ENCODE data around the gene AFTPH. TPM values are rescaled to one million over a fixed set of nuclear protein-coding genes. Genes with fewer than 3 reads are reported as not detected.
A peak's percentile ranks its signal among the peaks of the same experiment; 100 is the strongest.

The AFTPH gene, protein sequence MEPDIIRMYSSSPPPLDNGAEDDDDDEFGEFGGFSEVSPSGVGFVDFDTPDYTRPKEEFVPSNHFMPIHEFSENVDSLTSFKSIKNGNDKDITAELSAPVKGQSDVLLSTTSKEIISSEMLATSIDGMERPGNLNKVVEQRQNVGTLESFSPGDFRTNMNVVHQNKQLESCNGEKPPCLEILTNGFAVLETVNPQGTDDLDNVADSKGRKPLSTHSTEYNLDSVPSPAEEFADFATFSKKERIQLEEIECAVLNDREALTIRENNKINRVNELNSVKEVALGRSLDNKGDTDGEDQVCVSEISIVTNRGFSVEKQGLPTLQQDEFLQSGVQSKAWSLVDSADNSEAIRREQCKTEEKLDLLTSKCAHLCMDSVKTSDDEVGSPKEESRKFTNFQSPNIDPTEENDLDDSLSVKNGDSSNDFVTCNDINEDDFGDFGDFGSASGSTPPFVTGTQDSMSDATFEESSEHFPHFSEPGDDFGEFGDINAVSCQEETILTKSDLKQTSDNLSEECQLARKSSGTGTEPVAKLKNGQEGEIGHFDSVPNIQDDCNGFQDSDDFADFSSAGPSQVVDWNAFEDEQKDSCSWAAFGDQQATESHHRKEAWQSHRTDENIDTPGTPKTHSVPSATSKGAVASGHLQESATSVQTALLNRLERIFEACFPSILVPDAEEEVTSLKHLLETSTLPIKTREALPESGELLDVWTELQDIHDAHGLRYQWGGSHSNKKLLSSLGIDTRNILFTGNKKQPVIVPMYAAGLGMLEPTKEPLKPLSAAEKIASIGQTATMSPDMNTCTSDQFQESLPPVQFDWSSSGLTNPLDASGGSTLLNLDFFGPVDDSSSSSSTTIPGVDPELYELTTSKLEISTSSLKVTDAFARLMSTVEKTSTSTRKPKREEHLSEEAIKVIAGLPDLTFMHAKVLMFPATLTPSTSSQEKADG
- 19.7 TPM for polyA plus RNA-seq (2012; ENCODE audit: insufficient read depth, insufficient read length)

DNA sequence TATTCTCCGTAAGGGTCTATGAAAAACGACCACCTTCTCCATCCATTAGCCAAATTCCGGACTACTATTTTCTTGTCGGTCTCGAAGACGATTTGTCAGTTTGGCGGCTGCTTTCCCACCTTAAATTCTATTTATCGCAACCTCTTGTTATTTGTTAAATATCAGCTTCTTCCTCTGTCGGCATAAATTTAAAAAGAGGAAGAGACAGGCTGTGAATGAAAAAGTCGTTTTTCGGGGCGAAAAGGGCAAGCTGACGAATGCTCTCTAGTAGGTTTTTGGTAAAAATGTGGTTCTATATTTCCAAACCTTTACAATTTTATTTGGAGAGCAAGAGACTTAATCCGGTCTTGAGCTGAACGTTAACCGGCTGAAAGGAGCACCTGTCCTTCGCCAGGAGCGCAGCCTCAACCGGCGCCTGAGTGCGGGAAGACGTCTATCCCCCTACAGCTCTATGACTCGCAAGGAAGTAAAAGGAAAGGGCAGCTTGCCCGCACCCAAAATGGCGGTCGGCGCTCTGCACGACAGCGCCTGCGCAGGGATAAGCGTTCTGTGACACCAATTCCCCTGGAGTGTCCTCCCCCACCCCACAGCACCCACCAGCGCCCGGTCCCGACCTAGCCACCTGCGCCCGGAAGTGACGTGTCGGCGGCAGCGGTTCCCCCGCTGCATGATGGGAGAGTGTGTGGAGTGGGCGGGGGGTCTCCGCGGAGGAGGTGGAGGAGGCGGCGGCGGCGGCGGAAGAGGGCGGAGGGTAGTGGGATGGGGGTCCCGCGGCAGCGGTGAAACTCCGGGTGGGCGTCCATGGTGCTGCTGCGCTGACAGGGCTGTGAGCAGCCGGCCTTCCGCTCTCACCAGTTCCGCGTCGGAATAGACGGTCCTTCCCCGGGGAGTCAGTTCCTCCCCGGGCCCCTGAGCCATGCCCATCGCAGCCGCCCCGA is at the start of gene AFTPH:
TSS of gene AFTPH (plus strand) at position 663 of the 938 bp plus-strand sequence. CDS start 27,147 bp downstream, outside the sequence.
- peak within 1 kb of the TSS; percentile 80 for H3K4me3 ChIP-seq (ENCODE audit: low read length)
- DNase-seq (ENCODE audit: low read depth, low spot score) = peak; percentile 98

DNA sequence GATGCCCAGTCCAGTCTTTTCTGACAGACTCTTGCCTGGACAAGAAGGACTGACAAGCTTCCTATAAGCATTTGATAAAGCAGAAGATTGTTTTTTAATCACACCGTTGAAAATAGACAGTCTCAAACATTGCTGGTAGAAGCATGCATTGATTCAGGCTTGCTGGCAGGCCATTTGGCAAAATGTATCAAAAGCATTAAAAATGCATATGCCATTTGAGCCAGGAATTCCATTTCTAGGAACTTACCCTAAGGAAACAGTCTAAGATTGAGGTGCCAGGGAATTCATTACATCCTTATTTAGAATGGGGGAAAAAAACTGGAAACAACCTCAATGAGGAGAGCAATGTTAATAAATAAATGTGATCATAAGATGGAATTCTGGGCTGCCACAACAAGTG is 49.5 kb upstream of the AFTPH start:
- no peak for DNase-seq (ENCODE audit: low read depth, low spot score)
- no peak overlapping the region for H3K4me3 ChIP-seq (ENCODE audit: low read length)

DNA sequence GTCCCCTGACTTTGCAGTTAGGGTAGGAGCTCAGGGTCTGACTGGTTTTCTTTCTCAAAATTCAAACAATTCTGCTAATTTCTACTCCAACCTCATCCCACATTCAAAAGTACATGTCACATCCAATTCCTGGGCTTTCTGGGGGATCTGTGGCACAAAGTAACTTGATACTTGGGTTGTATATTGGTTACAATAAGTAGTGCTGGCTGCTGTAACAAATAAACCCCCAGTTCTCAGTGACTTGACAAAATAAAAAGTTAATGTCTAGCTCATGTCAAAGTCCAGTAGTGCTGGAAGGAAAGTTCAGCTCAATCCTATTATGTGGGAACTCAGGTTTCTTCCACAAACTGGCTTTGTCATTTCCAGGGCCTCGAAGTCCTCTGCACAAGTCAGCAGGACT is 47.1 kb upstream of the AFTPH start:
- no peak for DNase-seq (ENCODE audit: low read depth, low spot score)
- no peak overlapping the region for H3K4me3 ChIP-seq (ENCODE audit: low read length)

DNA sequence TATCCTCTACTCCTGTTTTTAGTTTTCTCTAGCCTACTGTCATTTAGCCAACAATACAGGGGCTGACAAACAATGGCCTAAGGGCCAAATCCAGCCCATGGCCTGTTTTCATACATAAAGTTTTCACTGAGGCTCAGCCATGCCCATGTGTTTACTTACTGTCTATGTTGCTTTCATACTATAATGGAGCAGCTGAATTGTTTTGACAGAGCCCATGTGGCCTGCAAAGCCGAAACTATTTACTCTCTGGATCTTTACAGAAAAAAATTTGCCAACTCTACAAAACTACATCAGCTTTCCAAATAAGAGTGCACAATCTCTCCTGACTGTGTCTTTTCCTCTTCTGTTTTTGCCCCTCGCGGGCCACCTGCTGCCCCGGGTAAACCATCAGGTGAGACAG is 46.1 kb upstream of the AFTPH start:
- no peak for DNase-seq (ENCODE audit: low read depth, low spot score)
- H3K4me3 ChIP-seq (ENCODE audit: low read length) = no peak overlapping the region

DNA sequence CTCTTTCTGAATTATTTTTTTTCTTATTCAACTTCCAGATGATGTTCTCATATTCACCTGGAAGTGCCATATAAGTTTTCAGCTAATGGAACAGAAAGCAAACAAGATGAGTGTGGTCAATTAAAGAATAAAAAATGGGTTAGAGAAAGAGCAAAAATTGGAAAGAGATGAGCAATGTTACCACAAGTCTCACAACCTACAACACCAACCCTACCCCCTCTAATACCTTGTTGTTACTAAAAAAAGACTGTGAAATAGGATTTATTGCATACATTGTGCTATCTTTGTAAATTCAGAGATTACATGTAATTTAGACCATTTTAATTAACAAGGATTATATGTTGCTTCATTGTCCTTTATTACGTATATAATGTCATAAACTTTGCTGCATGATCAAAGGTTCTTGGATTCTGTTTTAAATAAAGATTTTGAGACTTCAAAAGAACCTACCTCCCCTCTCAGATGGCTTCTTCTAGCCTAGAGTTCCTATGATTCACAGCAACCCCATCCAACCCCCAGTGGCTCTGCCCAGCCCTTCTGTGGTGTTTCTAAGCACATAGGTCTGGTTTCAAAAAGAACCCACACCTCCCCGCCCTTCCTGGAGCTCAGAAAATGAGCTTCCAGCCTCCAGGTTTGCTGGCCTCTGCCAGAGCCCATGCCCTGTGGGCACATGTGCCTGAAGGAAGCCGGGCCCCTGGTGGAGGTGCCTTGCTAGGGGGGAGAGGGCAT is 45.5 kb upstream of the AFTPH start:
- no peak overlapping the region for H3K4me3 ChIP-seq (ENCODE audit: low read length)
- DNase-seq (ENCODE audit: low read depth, low spot score) = no peak

DNA sequence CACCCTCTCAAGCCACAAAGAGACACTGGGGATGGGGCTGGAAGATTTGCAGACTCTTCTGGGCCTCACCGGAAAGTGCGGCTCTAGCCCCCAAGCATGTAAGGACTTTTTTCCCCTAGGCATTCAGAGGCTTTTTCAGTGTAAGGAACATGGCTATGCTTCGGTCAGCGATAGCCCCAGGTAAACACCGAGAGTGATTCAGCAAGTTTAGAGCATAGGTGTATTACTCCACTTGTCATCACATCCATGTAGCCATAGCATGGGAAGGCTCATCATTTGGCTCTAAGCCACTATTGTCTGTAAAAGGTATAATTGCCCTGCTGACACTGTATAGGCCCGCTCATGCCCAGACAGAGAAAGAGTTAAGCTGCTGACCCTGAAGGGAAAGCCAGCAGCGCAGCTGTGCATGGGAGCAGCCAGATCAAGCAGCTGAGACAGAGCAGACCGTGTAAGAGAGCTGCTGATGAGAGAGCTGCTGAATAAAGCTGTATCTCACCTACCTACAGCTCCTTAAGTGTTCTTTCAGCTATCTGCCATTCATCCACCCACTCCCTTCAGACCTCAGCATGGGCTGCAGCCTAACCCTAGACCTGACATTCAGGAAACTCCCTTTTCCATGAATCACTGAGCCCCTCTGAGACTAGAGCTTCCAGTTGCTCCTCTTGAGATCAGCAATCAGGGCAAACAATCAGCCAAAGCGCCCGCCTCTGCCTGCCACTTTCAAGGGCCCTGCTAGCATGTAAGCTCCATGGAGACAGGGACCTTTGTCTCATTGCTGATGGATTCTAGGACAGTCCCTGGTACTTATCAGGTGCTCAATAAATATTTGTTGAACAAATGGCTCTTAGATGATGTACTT is 44.6 kb upstream of the AFTPH start:
- no peak overlapping the region for H3K4me3 ChIP-seq (ENCODE audit: low read length)
- DNase-seq (ENCODE audit: low read depth, low spot score) = no peak

DNA sequence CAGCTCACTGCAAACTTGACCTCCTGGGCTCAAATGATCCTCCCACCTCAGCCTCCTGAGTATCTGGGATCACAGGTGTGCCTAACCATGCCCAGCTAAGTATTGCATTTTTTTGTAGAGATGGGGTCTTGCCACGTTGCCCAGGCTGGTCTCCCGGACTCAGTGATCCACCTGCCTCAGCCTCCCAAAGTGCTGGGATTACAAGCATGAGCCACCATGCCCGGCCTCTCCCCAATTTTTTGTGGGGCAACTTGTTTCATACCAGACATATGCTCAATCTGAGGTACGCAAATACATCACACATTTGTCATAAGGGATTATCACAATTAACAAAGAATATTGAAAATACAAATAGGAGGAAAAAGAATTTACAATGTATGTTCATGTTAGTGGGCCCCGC is 42.5 kb upstream of the AFTPH start:
- DNase-seq (ENCODE audit: low read depth, low spot score) = no peak
- H3K4me3 ChIP-seq (ENCODE audit: low read length) = no peak overlapping the region

DNA sequence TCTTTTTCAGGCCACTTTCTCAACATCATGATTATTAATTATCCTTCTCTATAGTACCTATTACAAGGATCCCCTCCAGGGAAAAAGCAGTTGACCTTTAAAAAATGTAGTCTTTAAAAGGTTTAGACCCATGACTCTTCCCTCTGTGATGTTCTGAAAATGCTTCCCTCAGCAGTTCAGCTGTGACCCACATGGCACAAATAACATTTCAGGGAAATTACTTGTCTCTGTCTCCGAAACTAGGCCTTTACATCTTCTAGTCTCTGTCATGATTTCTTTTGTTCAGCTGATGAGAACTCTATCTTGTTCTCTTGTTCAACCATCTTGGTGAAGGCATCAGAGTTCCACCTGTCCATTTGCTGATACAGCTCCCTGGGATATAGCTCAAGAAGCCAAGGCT is 41.9 kb upstream of the AFTPH start:
- no peak for DNase-seq (ENCODE audit: low read depth, low spot score)
- H3K4me3 ChIP-seq (ENCODE audit: low read length) = no peak overlapping the region

DNA sequence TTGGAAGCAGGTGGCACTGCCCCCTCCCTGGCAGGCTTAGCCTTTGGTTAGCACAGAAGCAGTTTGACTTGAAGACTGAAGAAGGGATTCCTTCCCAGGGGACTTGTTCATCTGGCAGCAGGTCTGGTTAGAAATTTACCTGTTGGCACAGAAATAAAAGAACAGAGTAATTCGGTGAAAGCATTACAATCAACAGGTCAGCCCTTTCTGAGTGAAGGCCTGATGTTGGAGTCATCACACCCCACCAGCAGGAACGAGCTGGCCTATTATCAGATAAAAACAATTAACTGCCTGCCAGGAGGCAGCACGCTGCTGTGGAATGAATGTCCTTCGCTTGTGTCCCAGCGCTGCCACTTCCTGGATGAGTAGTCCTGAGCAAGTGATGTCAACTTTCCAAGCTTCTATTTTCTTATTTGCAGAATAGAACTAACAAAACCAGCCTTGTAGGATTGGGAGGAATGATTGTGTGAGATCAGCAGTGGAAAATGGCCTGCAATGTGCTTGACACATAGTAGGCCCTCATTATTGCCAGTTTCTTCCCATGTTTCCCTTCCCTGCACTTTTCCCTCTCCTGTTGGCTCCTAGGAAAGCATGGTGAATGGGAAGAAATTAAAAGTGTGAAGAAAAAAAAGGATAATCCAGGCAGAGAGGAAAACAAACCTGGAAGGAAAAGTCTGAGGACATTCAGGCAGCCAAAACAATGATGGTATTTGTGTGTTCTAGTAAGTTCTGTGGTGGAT is 41.2 kb upstream of the AFTPH start:
- H3K4me3 ChIP-seq (ENCODE audit: low read length) = no peak overlapping the region
- no peak for DNase-seq (ENCODE audit: low read depth, low spot score)

DNA sequence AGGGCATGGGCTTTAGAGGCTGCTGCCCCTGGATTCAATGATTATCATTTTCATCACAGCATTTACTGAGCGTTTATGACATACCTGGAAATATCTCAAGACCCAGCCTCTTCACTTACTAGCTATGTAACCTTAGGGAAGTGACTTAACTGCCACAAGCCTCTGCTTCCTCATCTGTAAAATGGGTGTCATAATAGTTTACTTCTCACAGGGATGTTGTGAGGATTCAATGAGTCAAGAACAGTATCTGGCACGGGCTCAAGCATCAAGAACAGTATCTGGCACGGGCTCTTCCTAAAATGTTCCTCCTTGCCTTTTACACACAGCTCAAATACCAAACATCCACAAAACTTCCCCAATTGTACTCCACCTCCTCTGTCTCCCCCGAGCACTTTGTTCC is 38.8 kb upstream of the AFTPH start:
- DNase-seq (ENCODE audit: low read depth, low spot score) = no peak
- no peak overlapping the region for H3K4me3 ChIP-seq (ENCODE audit: low read length)

DNA sequence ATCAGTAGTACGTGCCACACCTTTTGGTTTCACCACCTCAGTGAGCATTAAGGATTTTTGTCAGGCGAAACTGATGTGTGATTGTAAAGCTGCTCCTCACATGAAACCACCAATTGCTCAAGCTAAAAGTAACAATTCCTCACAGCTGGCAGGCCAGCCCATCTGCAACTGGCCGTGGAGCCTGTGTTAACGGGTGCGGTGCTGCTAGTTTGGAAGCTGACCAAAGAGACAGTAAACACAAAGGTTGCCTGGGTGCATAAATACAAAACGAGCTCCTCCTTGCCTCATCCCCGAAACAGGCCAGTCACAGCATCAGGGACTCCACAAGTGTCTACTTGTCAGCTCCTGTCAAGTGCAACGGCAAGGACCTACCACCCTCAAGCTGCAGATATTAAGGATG is 38.2 kb upstream of the AFTPH start:
- H3K4me3 ChIP-seq (ENCODE audit: low read length) = no peak overlapping the region
- no peak for DNase-seq (ENCODE audit: low read depth, low spot score)

DNA sequence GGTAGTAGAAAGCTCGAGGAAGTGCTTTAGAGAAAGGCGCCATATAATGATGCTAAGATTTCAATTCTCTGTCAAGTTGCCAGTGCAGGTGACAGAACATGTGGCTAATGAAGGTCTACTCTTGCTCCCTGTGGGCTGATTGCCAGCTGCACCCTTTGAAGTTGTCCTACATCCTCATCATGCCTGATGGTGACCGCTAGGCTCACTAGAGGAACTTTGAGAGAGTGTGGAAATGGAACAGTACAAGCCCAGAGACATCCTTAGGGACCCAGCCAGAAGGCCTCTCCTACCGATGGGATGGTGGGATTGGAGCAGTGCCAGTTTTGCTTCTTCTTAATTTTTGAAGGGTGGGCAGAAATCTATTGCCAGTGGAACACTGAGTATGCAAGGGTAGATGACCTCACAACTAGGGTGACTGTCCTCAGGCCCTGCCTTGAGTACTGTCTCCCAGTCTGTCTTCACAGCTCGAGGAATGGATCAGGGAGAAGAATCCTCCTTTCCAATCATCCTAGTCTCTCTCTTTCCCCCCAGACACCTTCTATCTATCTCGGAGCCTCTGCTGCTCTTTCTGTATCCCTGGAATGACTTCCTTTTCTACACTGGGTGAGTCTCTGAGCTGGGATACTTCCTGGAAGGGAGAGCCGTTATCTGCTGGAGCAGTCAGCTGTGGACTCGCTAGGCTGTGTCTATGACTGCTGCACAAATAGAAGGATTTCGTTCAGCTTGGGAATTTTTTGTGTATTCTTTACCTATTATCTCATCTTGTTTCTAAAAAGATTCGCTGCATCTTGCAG is 36.7 kb upstream of the AFTPH start:
- no peak overlapping the region for H3K4me3 ChIP-seq (ENCODE audit: low read length)
- no peak for DNase-seq (ENCODE audit: low read depth, low spot score)

DNA sequence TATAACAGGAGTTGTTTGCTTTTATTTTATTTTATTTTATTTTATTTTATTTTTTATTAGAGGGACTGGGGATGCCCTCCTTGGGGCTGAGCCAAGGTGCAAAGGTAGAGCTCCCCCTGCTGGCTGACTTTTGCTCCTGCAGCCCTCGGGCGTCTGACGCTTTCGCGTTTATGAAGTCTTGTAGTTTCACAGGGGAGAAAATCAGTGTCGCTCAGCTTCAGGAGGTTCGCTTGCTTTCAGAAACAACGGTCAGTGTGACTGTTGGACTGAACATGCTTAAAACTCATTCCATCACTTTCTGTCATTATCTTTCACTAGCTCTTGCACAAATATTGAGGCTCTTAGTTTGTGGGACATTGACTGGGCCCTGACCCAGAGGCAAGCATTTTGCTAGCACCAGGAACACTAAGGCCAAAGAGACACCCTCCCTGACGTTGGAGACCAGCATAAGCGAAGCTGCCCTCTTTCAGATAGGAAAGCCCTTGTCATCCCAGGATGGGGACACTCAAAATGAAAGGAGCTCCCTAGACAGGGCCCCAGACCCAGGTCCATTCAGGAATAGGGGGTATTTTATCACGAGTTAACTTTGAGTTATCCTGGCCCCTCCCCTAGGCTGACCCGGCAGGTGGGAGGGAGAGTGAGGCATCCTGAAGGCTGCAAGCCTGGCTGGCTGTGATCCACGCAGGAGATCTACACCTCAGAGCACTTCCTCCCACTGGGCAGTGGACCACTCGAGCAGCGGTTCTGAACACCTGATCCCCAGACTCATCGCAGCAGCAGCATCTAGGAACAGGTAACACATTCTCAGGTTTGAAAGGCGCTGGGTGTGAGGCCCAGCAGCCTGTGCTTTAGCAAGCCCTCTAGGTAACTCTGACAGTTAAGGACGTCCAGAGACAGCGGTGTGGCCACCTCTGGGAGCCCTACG is 35.8 kb upstream of the AFTPH start:
- peak; percentile 47 for DNase-seq (ENCODE audit: low read depth, low spot score)

DNA sequence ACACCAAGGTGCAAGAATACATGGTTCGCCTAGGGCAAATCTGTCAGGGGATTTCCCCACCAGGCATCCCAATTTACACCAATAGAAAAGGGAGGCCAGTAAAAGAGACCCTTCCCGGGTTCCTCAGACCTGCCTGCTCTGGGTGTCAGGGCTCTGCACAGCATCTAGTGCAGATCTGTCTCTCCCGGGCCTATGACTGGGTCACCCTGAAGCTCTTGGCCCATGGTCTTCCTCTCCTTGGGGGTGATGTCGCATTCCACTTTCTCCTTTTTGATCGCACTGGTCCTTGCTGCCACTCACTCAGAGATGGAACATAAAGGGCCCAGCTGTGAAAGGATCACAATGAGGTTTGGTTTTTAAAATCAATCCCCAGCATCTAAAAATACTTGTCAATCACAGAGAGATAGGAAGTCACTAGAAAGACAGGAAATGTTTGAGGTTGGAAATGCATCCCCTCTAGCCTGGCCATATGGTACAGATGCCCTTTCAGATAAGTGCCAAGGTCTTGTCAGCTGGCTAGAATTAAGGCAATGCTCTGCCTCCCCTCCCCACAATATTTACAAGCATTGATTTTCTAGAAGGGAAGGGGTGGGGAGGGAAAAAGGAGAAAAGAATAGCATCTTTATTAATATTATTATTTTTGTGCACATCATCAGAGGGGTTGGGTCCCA is 34.9 kb upstream of the AFTPH start:
- H3K4me3 ChIP-seq (ENCODE audit: low read length) = no peak overlapping the region
- peak; percentile 47 for DNase-seq (ENCODE audit: low read depth, low spot score)

More for the DNA sequence above, 35.8 kb upstream of the AFTPH start:
- H3K4me3 ChIP-seq (ENCODE audit: low read length) = no peak overlapping the region

DNA sequence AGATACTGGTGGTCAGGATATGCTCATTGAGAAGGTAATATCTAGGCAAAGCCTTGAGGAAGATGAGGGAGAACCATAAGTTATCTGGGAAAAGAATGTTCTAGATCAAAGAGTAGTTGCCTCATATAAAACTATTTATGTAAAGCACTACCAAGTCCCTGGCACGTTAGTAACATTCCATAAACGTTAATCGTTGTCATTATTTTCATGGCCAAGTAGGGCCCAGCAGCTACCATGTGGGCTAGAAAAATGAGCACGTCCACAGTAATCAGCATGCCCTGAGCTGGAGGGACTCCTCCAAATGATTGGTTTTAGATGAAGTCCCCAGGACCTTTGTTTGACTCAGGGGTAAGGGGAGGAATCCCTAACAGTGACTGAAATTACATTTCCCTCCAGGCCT is 32.7 kb upstream of the AFTPH start:
- no peak for DNase-seq (ENCODE audit: low read depth, low spot score)
- no peak overlapping the region for H3K4me3 ChIP-seq (ENCODE audit: low read length)

Measured in Jurkat, Clone E6-1 (cell line).